Thoracic aorta (tissue), 2 donors: Measurements from ENCODE around the gene CELF2. TPM values are rescaled to one million over a fixed set of nuclear protein-coding genes. Genes with fewer than 3 reads are reported as not detected.
A peak's percentile ranks its signal among the peaks of the same experiment; 100 is the strongest.

Source experiments
- ATAC-seq: fragments of 150-250 bp; one replicate; pipeline ENCODE4 v1.8.0; 2017; ENCODE audit warnings: low read depth; ENCODE audit not compliant: insufficient number of reproducible peaks, low FRiP score
- DNase-seq: peaks from one replicate; pipeline ENCODE4 v3.0.0-alpha.2; 2020; ENCODE audit warnings: low spot score
- H3K27ac ChIP-seq, 2 donors: fragments of 200-600 bp; sonication (generic); 1 replicate in 1 of 2; 2 replicates in 1 of 2; pipeline ENCODE4 v1.5.1; 2016; ENCODE audit warnings: mild to moderate bottlenecking in 2 of 2, moderate library complexity in 2 of 2
- H3K27me3 ChIP-seq: fragments of 200-600 bp; sonication (generic); replicated peaks from 2 replicates; pipeline ENCODE4 v1.6.0; 2016; ENCODE audit warnings: mild to moderate bottlenecking; ENCODE audit not compliant: insufficient read depth
- H3K36me3 ChIP-seq: fragments of 200-600 bp; sonication (generic); one replicate; pipeline ENCODE4 v1.5.1; 2016
- H3K4me1 ChIP-seq, 2 donors: fragments of 200-600 bp; sonication (generic); 1 replicate in 1 of 2; 2 replicates in 1 of 2; pipeline versions ENCODE4 v1.5.1 to v1.6.0; 2016; ENCODE audit warnings: low read depth in 2 of 2, mild to moderate bottlenecking in 1 of 2; ENCODE audit not compliant: control insufficient read depth in 1 of 2
- H3K4me3 ChIP-seq: fragments of 200-600 bp; sonication (generic); 2 replicates; pipeline ENCODE4 v1.5.1; 2016; ENCODE audit warnings: mild to moderate bottlenecking
- H3K9me3 ChIP-seq: fragments of 200-600 bp; sonication (generic); 2 replicates; pipeline ENCODE4 v1.5.1; 2016
- CTCF ChIP-seq: fragments of 200-600 bp; sonication (generic); IDR thresholded peaks from one replicate; pipeline ENCODE4 v1.5.1; 2019; ENCODE audit warnings: antibody characterized with exemption
- total RNA-seq, 2 donors: library from RNA; depleted of rRNA; stranded (reverse); fragments of >200 nt; gene quantifications; one replicate each; pipeline versions ENCODE4 v1.1.0 to v1.2.3, GENCODE V29; 2016

The CELF2 gene
- total RNA-seq, 2 donors from 2014 or later: 69.0 to 73.5 TPM

GRCh38 chr10:11270858-11271179 lies 253.1 kb downstream of the CELF2 start:
- ATAC-seq (no peak), DNase-seq (no peak)
- no peaks in the 10 kb centered on the region for H3K9me3 ChIP-seq
- peaks cover 0 to 15% of the 10 kb centered on the region in 2 donors for H3K4me1 ChIP-seq
- H3K36me3 ChIP-seq: no peaks in the 10 kb centered on the region
- no peak overlapping the region for H3K4me3 ChIP-seq
- peak; percentile 12 for TF ChIP-seq CTCF
- H3K27me3 ChIP-seq: no peaks in the 10 kb centered on the region
- H3K27ac ChIP-seq: no peak overlapping the region

GRCh38 chr10:11272915-11273389 lies 255.3 kb downstream of the CELF2 start:
- ATAC-seq (no peak), DNase-seq (no peak)
- Histone ChIP-seq H3K36me3 (no peaks in the 10 kb centered on the region), H3K4me1 (peaks cover 0 to 15% of the 10 kb centered on the region in 2 donors), H3K4me3 (no peak overlapping the region), H3K9me3 (no peaks in the 10 kb centered on the region), H3K27me3 (no peaks in the 10 kb centered on the region), H3K27ac (no peak overlapping the region)
- TF ChIP-seq CTCF: no peak

GRCh38 chr10:11274452-11274851 lies 256.8 kb downstream of the CELF2 start:
- Histone ChIP-seq H3K27ac (no peak overlapping the region), H3K4me1 (peaks cover 0 to 14% of the 10 kb centered on the region in 2 donors), H3K9me3 (no peaks in the 10 kb centered on the region), H3K27me3 (no peaks in the 10 kb centered on the region), H3K36me3 (peaks cover 2% of the 10 kb centered on the region), H3K4me3 (no peak overlapping the region)
- DNase-seq (no peak), ATAC-seq (no peak)
- TF ChIP-seq CTCF: no peak

GRCh38 chr10:11275651-11276050 lies 258.0 kb downstream of the CELF2 start:
- Histone ChIP-seq H3K27ac (no peak overlapping the region), H3K36me3 (peaks cover 12% of the 10 kb centered on the region), H3K4me3 (no peak overlapping the region), H3K9me3 (no peaks in the 10 kb centered on the region), H3K27me3 (no peaks in the 10 kb centered on the region), H3K4me1 (peaks cover 0 to 4% of the 10 kb centered on the region in 2 donors)
- DNase-seq (no peak), ATAC-seq (no peak)
- no peak for TF ChIP-seq CTCF

- TF ChIP-seq CTCF: no peak
- H3K4me3 ChIP-seq: no peak overlapping the region
- H3K36me3 ChIP-seq: peaks cover 17% of the 10 kb centered on the region
Observed at GRCh38 chr10:11276449-11276990, 258.8 kb downstream of the CELF2 start.

More at GRCh38 chr10:11276449-11276990, 258.8 kb downstream of the CELF2 start:
- DNase-seq: no peak
- no peaks in the 10 kb centered on the region for H3K4me1 ChIP-seq
- H3K27ac ChIP-seq: no peak overlapping the region
- no peaks in the 10 kb centered on the region for H3K9me3 ChIP-seq
- ATAC-seq: no peak
- H3K27me3 ChIP-seq: no peaks in the 10 kb centered on the region
